ENCODE results near the gene CPT1A. TPM values are rescaled to one million over a fixed set of nuclear protein-coding genes. Genes with fewer than 3 reads are reported as not detected.

Gene CPT1A
- total RNA-seq, 1 experiment from 2014 or later: 6.3 TPM

GRCh38 chr11:68741463-68741862 is 100.3 kb downstream of the CPT1A start:
- H3K9me3 ChIP-seq: no peaks in the 10 kb centered on the region
- Mint-ChIP-seq H3K27ac (ENCODE audit: unreplicated experiment) (no peak overlapping the region), H3K4me3 (ENCODE audit: unreplicated experiment) (no peak overlapping the region), H3K27me3 (ENCODE audit: insufficient read depth, unreplicated experiment) (no peaks in the 10 kb centered on the region), H3K36me3 (ENCODE audit: insufficient read depth, unreplicated experiment) (peaks cover 13% of the 10 kb centered on the region), H3K9me3 (ENCODE audit: unreplicated experiment) (no peaks in the 10 kb centered on the region), H3K4me1 (ENCODE audit: low read depth, unreplicated experiment) (no peaks in the 10 kb centered on the region)
- H3K27me3 ChIP-seq (replicated peaks; ENCODE audit: control insufficient read depth, insufficient read depth, low read length): no peaks in the 10 kb centered on the region
- ChIA-PET CTCF (no interaction called here), POLR2A (no interaction called here)
- H3K4me3 ChIP-seq (ENCODE audit: low read depth, low read length): no peak overlapping the region
- no peak for DNase-seq
- TF ChIP-seq CTCF (IDR thresholded peaks at IDR 0.05; ENCODE audit: insufficient read depth in 1 of 2, low read depth in 1 of 2, low read length in 1 of 2, severe bottlenecking in 1 of 2, unreplicated experiment in 1 of 2): no peak
- intact Hi-C loops (cut with micrococcal nuclease; ENCODE audit: unreplicated experiment): no loop called here
- no TSS peak for BruUV-seq (replicated peaks)
- H3K36me3 ChIP-seq (ENCODE audit: control insufficient read depth, insufficient read depth, low read length): no peaks in the 10 kb centered on the region; the same call in 1 of the 2 replicates
- H3K4me1 ChIP-seq: no peaks in the 10 kb centered on the region

- no peak for DNase-seq
- Histone ChIP-seq H3K27me3 (replicated peaks; ENCODE audit: control insufficient read depth, insufficient read depth, low read length) (0 out of 2 replicates have a peak, but pooled peaks cover 1% of the 10 kb centered on the region), H3K36me3 (ENCODE audit: control insufficient read depth, insufficient read depth, low read length) (no peaks in the 10 kb centered on the region), H3K9me3 (no peaks in the 10 kb centered on the region), H3K4me3 (ENCODE audit: low read depth, low read length) (no peak overlapping the region), H3K4me1 (no peaks in the 10 kb centered on the region)
- no peaks in the 10 kb centered on the region for H3K9me3 Mint-ChIP-seq (ENCODE audit: unreplicated experiment)
- no peak overlapping the region for H3K4me3 Mint-ChIP-seq (ENCODE audit: unreplicated experiment)
- no peak overlapping the region for H3K27ac Mint-ChIP-seq (ENCODE audit: unreplicated experiment)
- no TSS peak for BruUV-seq (replicated peaks)
- H3K27me3 Mint-ChIP-seq (ENCODE audit: insufficient read depth, unreplicated experiment): peaks cover 6% of the 10 kb centered on the region
- TF ChIP-seq CTCF (IDR thresholded peaks at IDR 0.05; ENCODE audit: insufficient read depth in 1 of 2, low read depth in 1 of 2, low read length in 1 of 2, severe bottlenecking in 1 of 2, unreplicated experiment in 1 of 2): no peak
- intact Hi-C loops (cut with micrococcal nuclease; ENCODE audit: unreplicated experiment): no loop called here
- CTCF ChIA-PET: no interaction called here
- H3K36me3 Mint-ChIP-seq (ENCODE audit: insufficient read depth, unreplicated experiment): no peaks in the 10 kb centered on the region
- POLR2A ChIA-PET: no interaction called here
- H3K4me1 Mint-ChIP-seq (ENCODE audit: low read depth, unreplicated experiment): no peaks in the 10 kb centered on the region
Measured at GRCh38 chr11:68735646-68736045, 106.1 kb downstream of the CPT1A start.

- H3K4me1 Mint-ChIP-seq (ENCODE audit: low read depth, unreplicated experiment): no peaks in the 10 kb centered on the region
- Histone ChIP-seq H3K27me3 (replicated peaks; ENCODE audit: control insufficient read depth, insufficient read depth, low read length) (0 out of 2 replicates have a peak, but pooled peaks cover 1% of the 10 kb centered on the region), H3K9me3 (no peaks in the 10 kb centered on the region), H3K4me1 (no peaks in the 10 kb centered on the region), H3K36me3 (ENCODE audit: control insufficient read depth, insufficient read depth, low read length) (no peaks in the 10 kb centered on the region), H3K4me3 (ENCODE audit: low read depth, low read length) (no peak overlapping the region)
- H3K9me3 Mint-ChIP-seq (ENCODE audit: unreplicated experiment): no peaks in the 10 kb centered on the region
- intact Hi-C loops (cut with micrococcal nuclease; ENCODE audit: unreplicated experiment): no loop called here
- H3K27ac Mint-ChIP-seq (ENCODE audit: unreplicated experiment): no peak overlapping the region
- peaks cover 6% of the 10 kb centered on the region for H3K27me3 Mint-ChIP-seq (ENCODE audit: insufficient read depth, unreplicated experiment)
- no peak for TF ChIP-seq CTCF (IDR thresholded peaks at IDR 0.05; ENCODE audit: insufficient read depth in 1 of 2, low read depth in 1 of 2, low read length in 1 of 2, severe bottlenecking in 1 of 2, unreplicated experiment in 1 of 2)
- no peak overlapping the region for H3K4me3 Mint-ChIP-seq (ENCODE audit: unreplicated experiment)
- ChIA-PET CTCF (no interaction called here), POLR2A (interaction anchor here (0.6 kb wide), 1 partner anchor 200 kb away, joined by 4 read pairs; no protein-coding TSS in a partner anchor)
- DNase-seq: no peak
- no TSS peak for BruUV-seq (replicated peaks)
- H3K36me3 Mint-ChIP-seq (ENCODE audit: insufficient read depth, unreplicated experiment): no peaks in the 10 kb centered on the region
Measured at GRCh38 chr11:68735125-68735524, 106.6 kb downstream of the CPT1A start.

Measured in Caco-2 (cell line).